T-helper 2 cell treated with Interferon-gamma antibody and Interleukin-4, amounts not matched to agents 5 μg/mL and 100 μg/mL, for 36 hours (primary cell): ENCODE data around the gene VPS13D.
A peak's percentile ranks its signal among the peaks of the same experiment; 100 is the strongest.
"Not testable (repeated sequence)": the region's sequence is repeated elsewhere in the genome, so short reads cannot be mapped to it uniquely, and the experiment has no call there.

Source experiments
- DNase-seq: peaks from one replicate; pipeline ENCODE4 v3.0.0; 2021; ENCODE audit warnings: low spot score
- H3K27ac Mint-ChIP-seq: one replicate; pipeline ENCODE4 v1.8.0; 2021; ENCODE audit warnings: mild to moderate bottlenecking, mixed read lengths
- H3K27me3 Mint-ChIP-seq: one replicate; pipeline ENCODE4 v1.8.0; 2021; ENCODE audit warnings: low read depth, mixed read lengths
- H3K36me3 Mint-ChIP-seq: one replicate; pipeline ENCODE4 v1.8.0; 2021; ENCODE audit warnings: low read depth, mixed read lengths
- H3K4me1 Mint-ChIP-seq: one replicate; pipeline ENCODE4 v1.8.0; 2021; ENCODE audit warnings: low read depth, mixed read lengths
- H3K4me3 Mint-ChIP-seq: one replicate; pipeline ENCODE4 v1.8.0; 2022; ENCODE audit warnings: mild to moderate bottlenecking, moderate library complexity, mixed read lengths
- H3K9me3 Mint-ChIP-seq: one replicate; pipeline ENCODE4 v1.8.0; 2021; ENCODE audit warnings: mixed read lengths

The VPS13D gene

DNA sequence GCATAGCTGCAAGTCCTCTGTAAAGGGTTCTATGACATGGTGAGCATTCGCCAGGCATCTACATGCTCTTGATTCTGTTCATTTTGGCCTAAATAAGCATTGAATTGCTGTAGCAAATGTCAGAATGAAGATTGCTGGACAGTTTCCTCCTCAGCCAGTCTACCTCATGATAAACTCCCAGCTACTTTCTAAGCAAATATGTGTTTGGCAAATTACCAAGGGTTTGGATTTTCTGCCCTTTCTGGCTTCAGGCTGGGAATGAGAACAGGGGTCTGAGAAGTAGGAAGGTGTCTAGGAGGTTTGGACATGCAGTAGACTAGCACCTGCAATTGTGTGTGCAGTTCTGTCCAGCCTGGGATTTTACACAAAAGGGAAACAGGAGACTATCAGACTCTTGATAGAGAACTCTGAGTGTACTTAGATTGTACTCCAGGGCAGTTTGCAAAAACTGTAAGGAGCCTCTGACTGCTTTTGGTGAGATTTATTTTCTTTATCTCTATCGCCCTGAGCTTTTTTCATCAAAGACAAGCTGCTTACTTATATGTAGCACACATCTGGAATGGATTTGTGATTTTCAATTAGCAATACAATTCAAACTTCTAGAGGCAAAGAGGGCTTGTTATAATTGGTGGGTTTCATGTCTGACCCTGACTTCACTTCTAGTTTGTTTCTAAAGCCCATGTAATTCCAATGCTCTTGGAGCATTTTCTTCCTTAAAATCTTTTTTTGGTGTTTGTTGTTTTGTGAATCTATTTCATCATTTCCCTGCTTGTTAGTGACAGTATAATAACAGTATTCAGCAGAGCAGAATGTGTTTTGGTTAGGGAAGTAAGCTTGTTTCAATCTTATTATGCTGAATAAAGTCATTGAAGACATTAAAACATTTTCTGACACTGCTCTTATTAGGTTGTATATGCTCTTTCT, 150.8 kb downstream of the VPS13D start:
- Mint-ChIP-seq H3K9me3 (no peaks in the 10 kb centered on the region), H3K27me3 (no peaks in the 10 kb centered on the region), H3K27ac (no peak overlapping the region), H3K36me3 (peaks cover 55% of the 10 kb centered on the region), H3K4me1 (peaks cover 40% of the 10 kb centered on the region), H3K4me3 (no peak overlapping the region)
- no peak for DNase-seq

DNA sequence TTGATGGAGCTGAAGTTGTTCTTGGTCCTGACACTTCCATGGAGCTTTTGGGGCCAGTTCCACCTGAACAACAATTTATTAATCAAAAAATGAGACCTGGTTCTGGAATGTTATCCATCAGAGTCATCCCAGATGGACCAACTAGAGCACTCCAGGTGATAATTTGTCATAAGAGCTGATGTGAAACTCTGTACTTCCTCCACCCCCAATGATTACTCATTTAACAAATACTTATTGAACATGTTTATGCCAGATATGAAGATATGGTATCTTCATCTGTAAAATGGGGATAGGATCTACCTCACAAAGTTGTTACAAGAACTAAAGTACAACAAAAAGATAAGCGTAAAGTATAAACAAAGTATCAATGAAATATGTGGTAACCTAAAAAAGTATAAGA, 153.2 kb downstream of the VPS13D start:
- Mint-ChIP-seq H3K36me3 (peaks cover 73% of the 10 kb centered on the region), H3K27me3 (no peaks in the 10 kb centered on the region), H3K4me1 (peaks cover 46% of the 10 kb centered on the region), H3K9me3 (peaks cover 20% of the 10 kb centered on the region), H3K4me3 (peak overlapping the region; percentile 30), H3K27ac (no peak overlapping the region)
- DNase-seq = no peak

DNA sequence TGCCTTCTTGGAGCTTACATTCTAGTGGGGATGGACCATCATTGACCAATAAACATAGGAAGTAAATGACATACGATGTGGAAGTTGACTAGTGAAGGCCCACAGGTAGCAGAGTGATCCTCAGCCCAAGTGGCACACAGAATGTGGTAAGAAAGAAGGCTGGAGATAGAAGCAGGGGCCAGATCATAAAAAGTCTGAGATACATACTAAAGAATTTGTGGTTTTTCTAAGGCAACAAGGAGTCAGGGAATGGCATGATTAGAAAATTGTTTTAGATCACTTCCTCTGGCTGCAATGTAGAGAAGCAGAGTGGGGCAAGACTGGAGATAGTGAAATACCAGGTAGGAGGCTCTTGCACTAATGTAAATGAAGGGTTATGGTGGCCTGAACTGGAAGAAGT, 154.0 kb downstream of the VPS13D start:
- H3K27me3 Mint-ChIP-seq = no peaks in the 10 kb centered on the region
- DNase-seq = no peak
- H3K4me3 Mint-ChIP-seq = peak overlapping the region; percentile 62
- peaks cover 26% of the 10 kb centered on the region for H3K9me3 Mint-ChIP-seq
- H3K27ac Mint-ChIP-seq = peak overlapping the region; percentile 58
- peaks cover 46% of the 10 kb centered on the region for H3K4me1 Mint-ChIP-seq
- peaks cover 79% of the 10 kb centered on the region for H3K36me3 Mint-ChIP-seq

DNA sequence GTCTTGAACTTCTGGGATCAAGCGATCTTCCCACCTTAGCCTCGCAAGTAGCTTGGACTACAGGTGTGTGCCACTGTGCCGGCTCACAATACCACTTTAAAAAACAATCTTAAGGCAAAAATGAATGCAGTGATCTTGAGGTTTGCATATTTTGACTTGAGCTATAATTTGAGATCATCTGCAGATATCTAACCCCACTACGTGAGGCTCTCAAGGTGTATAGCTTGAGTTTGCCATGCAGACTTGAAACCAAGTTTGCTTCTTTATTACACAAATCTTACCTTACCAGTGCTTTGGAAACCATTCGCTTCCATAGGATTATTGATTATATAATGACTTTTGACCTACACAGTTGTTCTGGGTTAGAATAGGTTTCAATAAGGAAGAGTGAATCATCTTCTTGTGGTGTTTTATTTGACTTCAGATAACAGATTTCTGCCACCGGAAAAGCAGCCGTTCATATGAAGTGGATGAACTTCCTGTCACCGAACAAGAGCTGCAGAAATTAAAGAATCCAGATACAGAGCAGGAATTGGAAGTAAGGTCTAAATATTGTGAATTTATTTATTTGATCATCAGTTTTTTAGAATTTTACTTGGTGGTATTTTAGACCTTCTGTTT, 155.1 kb downstream of the VPS13D start:
- H3K27ac Mint-ChIP-seq = peak overlapping the region; percentile 36
- no peaks in the 10 kb centered on the region for H3K27me3 Mint-ChIP-seq
- H3K4me1 Mint-ChIP-seq = peaks cover 46% of the 10 kb centered on the region
- peaks cover 79% of the 10 kb centered on the region for H3K36me3 Mint-ChIP-seq
- DNase-seq = peak; percentile 35
- peaks cover 27% of the 10 kb centered on the region for H3K9me3 Mint-ChIP-seq
- peak overlapping the region; percentile 41 for H3K4me3 Mint-ChIP-seq

DNA sequence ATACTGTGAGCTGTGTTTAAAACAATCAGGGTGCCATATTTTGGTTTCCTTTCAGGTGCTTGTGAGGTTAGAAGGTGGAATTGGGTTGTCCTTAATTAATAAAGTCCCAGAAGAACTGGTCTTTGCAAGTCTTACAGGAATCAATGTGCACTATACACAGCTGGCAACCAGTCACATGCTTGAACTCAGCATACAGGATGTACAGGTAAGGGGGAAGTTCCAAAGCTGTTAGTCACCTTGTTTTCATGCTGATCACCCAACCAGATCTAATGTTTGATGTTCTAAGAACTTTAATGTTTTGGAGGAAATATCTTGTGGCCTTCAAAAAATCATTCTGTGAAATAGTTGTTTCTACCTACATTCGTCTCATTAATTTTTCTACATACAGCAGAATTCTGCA, 156.3 kb downstream of the VPS13D start:
- Mint-ChIP-seq H3K27me3 (no peaks in the 10 kb centered on the region), H3K4me1 (peaks cover 48% of the 10 kb centered on the region), H3K36me3 (peaks cover 85% of the 10 kb centered on the region), H3K4me3 (peak overlapping the region; percentile 41), H3K9me3 (peaks cover 27% of the 10 kb centered on the region), H3K27ac (peak overlapping the region; percentile 60)
- no peak for DNase-seq

DNA sequence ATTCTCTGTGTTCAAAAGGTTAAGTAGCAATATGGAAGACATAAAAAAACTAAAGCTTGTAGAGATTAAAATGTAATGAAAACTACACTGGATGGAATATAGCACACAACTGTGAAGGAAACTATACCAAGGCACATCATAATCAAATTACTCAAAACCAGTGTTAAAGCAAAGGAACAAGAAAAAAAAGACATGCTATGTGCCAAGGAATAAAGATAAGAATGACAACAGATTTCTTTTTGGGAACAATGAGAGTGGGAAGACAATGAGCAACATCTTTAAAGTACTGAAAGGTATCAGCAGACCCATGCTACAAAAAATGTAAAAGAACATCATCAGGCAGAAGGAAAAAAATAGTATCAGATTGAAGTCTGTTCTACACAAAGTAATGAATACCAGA, 157.8 kb downstream of the VPS13D start:
- Mint-ChIP-seq H3K4me1 (peaks cover 41% of the 10 kb centered on the region), H3K27ac (no peak overlapping the region), H3K27me3 (no peaks in the 10 kb centered on the region), H3K9me3 (peaks cover 27% of the 10 kb centered on the region), H3K36me3 (peaks cover 77% of the 10 kb centered on the region), H3K4me3 (no peak overlapping the region)
- no peak for DNase-seq

DNA sequence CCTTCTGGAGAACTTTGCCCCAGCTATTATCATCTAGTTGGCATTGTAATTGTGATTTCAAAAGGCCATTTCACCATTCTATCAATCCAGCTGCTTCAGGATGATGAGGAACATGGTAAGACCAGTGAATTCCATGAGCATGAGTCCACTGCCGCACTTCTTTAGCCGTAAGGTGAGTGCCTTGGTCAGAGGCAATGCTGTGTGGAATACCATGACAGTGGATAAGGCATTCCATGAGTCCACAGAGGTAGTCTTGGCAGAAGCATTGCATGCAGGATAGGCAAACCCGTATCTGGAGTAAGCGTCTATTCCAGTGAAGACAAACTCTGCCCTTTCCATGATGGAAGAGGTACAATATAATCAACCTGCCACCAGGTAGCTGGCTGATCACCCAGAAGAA, 160.5 kb downstream of the VPS13D start:
- H3K4me3 Mint-ChIP-seq, DNase-seq, H3K27me3 Mint-ChIP-seq, H3K27ac Mint-ChIP-seq: not testable (repeated sequence)
- Mint-ChIP-seq H3K9me3 (peaks cover 27% of the 10 kb centered on the region), H3K36me3 (peaks cover 64% of the 10 kb centered on the region), H3K4me1 (peaks cover 17% of the 10 kb centered on the region)

DNA sequence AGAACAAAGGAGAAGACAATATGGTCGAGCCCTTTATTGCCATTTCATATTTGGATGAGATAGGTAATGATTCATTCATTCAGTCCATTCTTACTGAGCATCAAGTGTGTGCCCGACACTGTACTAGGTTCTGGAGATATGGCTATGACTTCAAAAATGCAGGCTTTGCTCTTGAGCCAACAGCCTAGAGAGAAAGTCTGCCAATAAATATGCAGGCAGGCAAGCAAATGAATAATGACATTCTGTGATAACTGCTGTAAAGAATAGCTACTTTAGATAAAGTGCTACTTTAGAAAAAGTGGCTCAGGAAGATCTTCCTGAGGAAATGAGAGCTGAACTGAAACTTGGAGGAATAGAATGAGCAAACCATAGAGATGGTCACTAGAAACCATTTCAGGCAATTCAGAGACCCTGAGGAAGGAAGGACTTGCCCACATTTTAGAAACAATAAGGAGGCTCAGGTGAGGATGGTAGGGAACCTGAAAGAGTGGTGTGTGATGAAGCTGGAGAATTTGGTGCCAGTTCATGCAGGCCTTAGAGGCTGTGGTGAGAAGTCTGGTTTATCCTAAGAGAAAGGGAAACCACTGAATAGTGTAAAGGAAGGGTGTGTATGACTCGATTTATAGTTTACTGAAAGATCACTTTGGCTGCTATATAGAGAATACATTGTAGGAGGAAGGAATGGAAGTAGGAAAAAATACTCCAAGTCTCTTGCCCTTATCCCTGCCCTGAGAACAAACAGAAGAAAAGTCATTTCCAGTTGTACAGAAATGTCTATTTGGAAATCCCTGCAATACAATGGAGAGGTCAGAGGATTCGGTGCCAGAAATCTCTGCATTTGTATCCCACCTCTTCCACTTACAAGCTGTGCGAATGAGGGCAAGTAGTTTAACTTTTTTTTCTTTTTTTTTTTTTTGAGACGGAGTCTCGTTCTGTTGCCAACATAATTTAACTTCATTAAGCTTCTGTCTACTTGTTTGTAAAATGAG, 167.9 kb downstream of the VPS13D start:
- Mint-ChIP-seq H3K36me3 (peaks cover 21% of the 10 kb centered on the region), H3K27ac (peak overlapping the region; percentile 28), H3K9me3 (no peaks in the 10 kb centered on the region), H3K4me1 (peaks cover 21% of the 10 kb centered on the region), H3K27me3 (no peaks in the 10 kb centered on the region), H3K4me3 (peak overlapping the region; percentile 35)
- no peak for DNase-seq

DNA sequence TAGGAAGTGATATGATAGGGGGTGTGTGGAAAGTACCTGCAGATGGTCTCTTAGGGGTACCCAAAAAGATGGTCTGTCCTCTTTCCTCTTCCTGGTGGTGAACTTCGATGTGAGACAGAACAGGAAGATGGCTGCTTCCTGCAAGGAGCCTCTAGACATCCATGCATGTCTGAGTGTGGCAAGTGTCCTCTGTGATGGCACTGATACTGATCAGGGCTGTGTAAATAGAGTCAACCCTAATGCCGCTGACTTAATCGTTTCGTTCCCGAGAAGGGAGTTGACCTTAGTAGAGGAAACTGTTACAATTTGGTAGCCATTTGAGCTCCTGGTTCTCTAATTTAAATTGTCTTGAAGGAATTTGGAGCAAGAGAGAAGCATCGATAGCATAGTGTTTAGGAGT, 168.6 kb downstream of the VPS13D start:
- no peak for DNase-seq
- Mint-ChIP-seq H3K27ac (no peak overlapping the region), H3K4me3 (peak overlapping the region; percentile 35), H3K4me1 (peaks cover 21% of the 10 kb centered on the region), H3K27me3 (no peaks in the 10 kb centered on the region), H3K9me3 (no peaks in the 10 kb centered on the region), H3K36me3 (peaks cover 24% of the 10 kb centered on the region)

DNA sequence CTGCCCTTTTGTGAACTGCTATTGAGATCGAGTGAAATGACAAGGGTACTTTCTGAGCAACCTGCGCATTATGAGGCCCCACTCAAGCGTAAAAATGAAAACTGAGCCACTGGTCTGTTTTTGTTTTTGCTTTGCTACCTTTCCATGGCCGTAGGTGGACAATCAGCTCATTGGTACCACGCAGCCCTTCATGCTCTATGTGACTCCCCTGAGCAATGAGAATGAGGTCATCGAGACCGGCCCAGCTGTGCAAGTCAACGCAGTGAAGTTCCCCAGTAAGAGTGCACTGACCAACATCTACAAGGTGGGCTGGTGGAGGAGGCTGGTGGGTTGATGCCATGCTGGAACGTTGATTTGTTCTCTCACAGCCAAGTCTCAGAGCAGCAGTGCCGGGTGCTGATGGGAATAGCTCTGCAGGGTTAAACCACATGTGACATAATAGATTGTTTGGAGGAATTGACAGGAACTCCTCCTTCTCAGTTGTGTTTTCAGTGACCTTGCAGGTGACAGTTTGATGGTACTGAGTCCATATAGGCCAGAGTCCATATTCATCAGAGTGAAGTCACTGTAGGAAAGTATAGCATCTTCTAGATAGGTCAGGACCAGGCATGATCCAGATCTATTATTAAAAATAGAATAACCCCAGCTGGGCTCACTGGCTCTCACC, 170.3 kb downstream of the VPS13D start:
- Mint-ChIP-seq H3K27ac (no peak overlapping the region), H3K4me1 (peaks cover 23% of the 10 kb centered on the region), H3K27me3 (no peaks in the 10 kb centered on the region), H3K4me3 (no peak overlapping the region), H3K36me3 (peaks cover 32% of the 10 kb centered on the region), H3K9me3 (no peaks in the 10 kb centered on the region)
- DNase-seq = no peak

DNA sequence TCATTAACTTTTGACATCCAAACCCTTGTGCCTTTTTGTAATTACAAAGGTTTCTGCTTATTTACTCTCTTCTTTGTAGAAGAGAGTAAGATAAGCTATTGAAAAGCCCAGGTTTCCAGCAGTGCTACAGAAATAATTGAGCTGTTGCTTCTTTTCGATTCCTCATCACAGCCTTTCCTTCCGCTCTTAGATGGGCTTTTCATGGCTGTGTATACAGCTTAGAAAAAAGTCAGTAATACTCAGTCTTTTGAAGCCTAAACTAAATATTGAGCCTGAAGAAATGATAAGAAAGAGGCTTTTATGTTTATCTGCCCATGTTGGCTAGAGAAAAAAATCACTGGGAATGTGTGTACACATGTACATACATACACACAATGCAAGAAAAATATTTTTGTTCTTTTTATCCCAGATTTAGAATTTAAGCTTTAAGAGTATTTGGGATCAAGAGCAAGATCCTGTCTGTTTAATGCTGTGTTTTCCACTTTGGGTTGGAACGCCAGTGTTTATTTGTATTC, 172.4 kb downstream of the VPS13D start:
- Mint-ChIP-seq H3K4me1 (peaks cover 33% of the 10 kb centered on the region), H3K36me3 (peaks cover 39% of the 10 kb centered on the region), H3K27ac (no peak overlapping the region), H3K9me3 (no peaks in the 10 kb centered on the region), H3K27me3 (no peaks in the 10 kb centered on the region), H3K4me3 (no peak overlapping the region)
- no peak for DNase-seq

DNA sequence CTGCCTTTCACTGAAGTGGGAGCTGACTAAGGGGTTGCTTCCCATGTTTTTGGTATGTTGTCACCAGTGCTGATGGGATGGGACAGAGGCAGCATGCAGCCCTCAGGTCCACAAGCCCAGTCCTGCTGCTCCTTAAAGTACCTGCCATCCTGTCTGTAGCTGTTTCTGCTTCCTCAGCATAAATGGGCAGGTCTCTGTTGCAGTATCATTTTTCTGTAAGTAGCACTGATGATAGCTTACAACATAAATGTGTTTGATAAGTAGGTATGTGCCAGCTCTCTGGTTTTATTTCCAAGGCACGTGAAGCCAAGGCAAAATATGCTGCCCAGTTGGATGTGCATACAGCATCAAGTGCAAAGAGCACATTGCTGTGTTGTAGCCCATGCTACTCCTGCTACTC, 173.0 kb downstream of the VPS13D start:
- peaks cover 35% of the 10 kb centered on the region for H3K36me3 Mint-ChIP-seq
- H3K4me3 Mint-ChIP-seq = no peak overlapping the region
- H3K27me3 Mint-ChIP-seq = no peaks in the 10 kb centered on the region
- no peak for DNase-seq
- H3K9me3 Mint-ChIP-seq = no peaks in the 10 kb centered on the region
- H3K4me1 Mint-ChIP-seq = peaks cover 31% of the 10 kb centered on the region
- H3K27ac Mint-ChIP-seq = no peak overlapping the region

DNA sequence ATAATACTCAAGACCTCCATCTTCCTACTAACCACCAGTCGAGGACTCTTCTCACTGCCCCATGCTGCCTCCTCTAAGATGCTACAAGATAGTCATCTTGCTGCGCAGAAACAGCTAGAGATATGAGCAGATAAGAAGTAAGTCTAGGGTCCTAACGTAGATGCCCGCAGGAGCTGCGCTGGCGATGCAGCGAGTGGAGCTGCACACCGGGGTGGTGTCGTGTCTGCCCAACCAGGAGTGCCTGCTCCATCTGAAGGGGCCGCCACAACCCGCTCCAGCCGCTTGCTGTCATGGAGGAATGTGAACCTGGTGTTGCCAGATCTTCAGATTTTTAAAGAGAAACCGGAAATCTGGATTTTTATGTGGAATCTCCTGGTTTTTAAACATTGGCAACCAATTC, 175.1 kb downstream of the VPS13D start:
- Mint-ChIP-seq H3K36me3 (peaks cover 44% of the 10 kb centered on the region), H3K4me3 (no peak overlapping the region), H3K9me3 (peaks cover 8% of the 10 kb centered on the region), H3K27me3 (no peaks in the 10 kb centered on the region), H3K4me1 (peaks cover 27% of the 10 kb centered on the region), H3K27ac (no peak overlapping the region)
- no peak for DNase-seq
